ENCODE results near the gene EPB41L5. TPM values are rescaled to one million over a fixed set of nuclear protein-coding genes. Genes with fewer than 3 reads are reported as not detected.

EPB41L5 gene
- total RNA-seq, 4 donors from 2014 or later, result 9.2 to 56.5 (median 25.1) TPM

- TF ChIP-seq, protein P1, sequence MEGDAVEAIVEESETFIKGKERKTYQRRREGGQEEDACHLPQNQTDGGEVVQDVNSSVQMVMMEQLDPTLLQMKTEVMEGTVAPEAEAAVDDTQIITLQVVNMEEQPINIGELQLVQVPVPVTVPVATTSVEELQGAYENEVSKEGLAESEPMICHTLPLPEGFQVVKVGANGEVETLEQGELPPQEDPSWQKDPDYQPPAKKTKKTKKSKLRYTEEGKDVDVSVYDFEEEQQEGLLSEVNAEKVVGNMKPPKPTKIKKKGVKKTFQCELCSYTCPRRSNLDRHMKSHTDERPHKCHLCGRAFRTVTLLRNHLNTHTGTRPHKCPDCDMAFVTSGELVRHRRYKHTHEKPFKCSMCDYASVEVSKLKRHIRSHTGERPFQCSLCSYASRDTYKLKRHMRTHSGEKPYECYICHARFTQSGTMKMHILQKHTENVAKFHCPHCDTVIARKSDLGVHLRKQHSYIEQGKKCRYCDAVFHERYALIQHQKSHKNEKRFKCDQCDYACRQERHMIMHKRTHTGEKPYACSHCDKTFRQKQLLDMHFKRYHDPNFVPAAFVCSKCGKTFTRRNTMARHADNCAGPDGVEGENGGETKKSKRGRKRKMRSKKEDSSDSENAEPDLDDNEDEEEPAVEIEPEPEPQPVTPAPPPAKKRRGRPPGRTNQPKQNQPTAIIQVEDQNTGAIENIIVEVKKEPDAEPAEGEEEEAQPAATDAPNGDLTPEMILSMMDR (IDR thresholded peaks at IDR 0.05), result no peak
- TF ChIP-seq POLR2A (IDR thresholded peaks at IDR 0.05), result no peak
- Histone ChIP-seq H3K4me3 (no peak overlapping the region), H3K27me3 (no peaks in the 10 kb centered on the region), H3K27ac (no peak overlapping the region), H3K36me3 (no peaks in the 10 kb centered on the region), H3K4me1 (no peaks in the 10 kb centered on the region), H3K9me3 (no peaks in the 10 kb centered on the region)
- intact Hi-C loops (cut with DNase I; ENCODE audit: low total_unique reads), result no loop called here
- no peak for DNase-seq
These were observed 11.4 kb upstream of the EPB41L5 start for GRCh38 chr2:120001471-120001870.

DNA sequence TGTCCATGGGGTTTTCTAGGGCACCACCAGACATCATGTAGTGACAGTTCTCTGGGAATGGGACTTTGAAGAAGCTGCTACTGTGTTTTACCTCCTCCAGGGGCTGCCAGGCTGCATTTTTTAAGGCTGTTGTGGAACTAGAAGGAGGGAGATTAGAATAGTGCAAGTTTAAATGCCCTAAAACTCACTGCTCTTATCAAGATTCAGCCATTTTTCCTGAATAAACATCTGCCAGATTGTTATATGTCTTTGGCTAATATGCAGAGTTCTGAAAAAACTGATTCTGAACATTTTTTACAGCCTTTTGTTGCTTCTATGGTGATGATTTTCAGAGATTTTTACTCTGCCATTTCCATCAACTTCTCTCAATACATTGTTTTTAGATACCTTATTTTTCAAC lies 8.6 kb upstream of the EPB41L5 start:
- intact Hi-C loops (cut with DNase I; ENCODE audit: low total_unique reads), result no loop called here
- no peak overlapping the region for H3K27ac ChIP-seq
- H3K4me3 ChIP-seq, result no peak overlapping the region
- no peaks in the 10 kb centered on the region for H3K4me1 ChIP-seq
- no peaks in the 10 kb centered on the region for H3K9me3 ChIP-seq
- DNase-seq, result no peak
- TF ChIP-seq POLR2A (IDR thresholded peaks at IDR 0.05), result no peak
- TF ChIP-seq, protein P1 (IDR thresholded peaks at IDR 0.05), result no peak
- H3K27me3 ChIP-seq, result no peaks in the 10 kb centered on the region
- no peaks in the 10 kb centered on the region for H3K36me3 ChIP-seq

DNA sequence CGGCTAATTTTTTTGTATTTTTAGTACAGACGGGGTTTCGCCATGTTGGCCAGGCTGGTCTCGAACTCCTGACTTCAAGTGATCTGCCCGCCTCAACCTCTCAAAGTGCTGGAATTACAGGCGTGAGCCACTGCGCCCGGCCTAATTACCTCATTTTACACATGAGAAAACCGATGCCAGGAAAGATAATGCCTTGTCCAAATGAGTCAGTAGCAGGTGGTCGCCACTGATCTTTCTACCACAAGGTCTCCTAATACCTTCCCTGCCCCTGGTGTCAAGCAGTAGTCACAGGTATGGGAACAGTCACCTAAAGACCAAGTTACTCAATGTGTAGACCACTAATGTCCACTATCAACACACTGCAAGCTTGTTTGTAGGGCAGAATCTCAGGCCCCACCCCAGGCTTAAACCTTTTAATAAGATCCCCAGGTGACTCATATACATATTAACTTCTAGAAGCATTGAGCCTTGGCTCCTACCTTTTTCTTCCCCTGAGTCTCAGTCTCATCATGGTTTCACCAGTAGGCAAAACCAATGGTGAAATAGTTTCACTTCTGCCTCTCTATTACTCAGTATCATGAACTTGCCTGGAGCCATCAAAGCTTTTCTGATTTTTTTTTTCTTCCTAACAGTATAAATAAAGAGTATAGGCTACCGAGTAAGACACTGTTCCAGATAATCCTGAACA lies 6.9 kb upstream of the EPB41L5 start:
- H3K27me3 ChIP-seq, result no peaks in the 10 kb centered on the region
- H3K4me1 ChIP-seq, result no peaks in the 10 kb centered on the region
- H3K27ac ChIP-seq, result no peak overlapping the region
- intact Hi-C loops (cut with DNase I; ENCODE audit: low total_unique reads), result no loop called here
- no peaks in the 10 kb centered on the region for H3K36me3 ChIP-seq
- DNase-seq, result no peak
- H3K4me3 ChIP-seq, result no peak overlapping the region
- TF ChIP-seq, protein P1 (IDR thresholded peaks at IDR 0.05), result no peak
- no peak for TF ChIP-seq POLR2A (IDR thresholded peaks at IDR 0.05)
- H3K9me3 ChIP-seq, result no peaks in the 10 kb centered on the region

DNA sequence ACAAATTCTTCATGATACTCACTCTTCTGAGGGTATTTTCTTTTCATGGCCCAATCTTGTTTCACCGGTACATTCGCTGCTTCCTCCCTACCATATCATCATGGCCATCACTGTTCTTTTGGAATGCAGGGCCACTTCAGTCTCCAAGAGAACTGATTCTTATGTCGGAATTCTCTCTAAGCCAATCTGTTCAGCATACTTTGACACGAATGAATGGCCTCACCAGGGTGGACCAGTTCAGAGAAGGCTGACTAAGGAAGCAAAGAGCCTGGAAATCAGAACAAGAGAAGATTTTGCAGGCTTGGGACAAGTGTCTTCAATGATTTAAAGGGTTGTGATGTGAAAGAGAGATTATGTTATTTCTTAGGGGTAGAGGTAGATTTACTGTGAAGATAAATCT lies 5.0 kb upstream of the EPB41L5 start:
- TF ChIP-seq, protein P1 (IDR thresholded peaks at IDR 0.05), result no peak
- no peak for TF ChIP-seq POLR2A (IDR thresholded peaks at IDR 0.05)
- no peak overlapping the region for H3K4me3 ChIP-seq
- DNase-seq, result no peak
- H3K9me3 ChIP-seq, result no peaks in the 10 kb centered on the region
- H3K27me3 ChIP-seq, result no peaks in the 10 kb centered on the region
- no peaks in the 10 kb centered on the region for H3K4me1 ChIP-seq
- intact Hi-C loops (cut with DNase I; ENCODE audit: low total_unique reads), result no loop called here
- no peak overlapping the region for H3K27ac ChIP-seq
- H3K36me3 ChIP-seq, result no peaks in the 10 kb centered on the region

- H3K4me3 ChIP-seq, result peak overlapping the region; percentile 70 to 79
- no peaks in the 10 kb centered on the region for H3K36me3 ChIP-seq
- TF ChIP-seq POLR2A (IDR thresholded peaks at IDR 0.05), result no peak
- DNase-seq, result no peak
- intact Hi-C loops (cut with DNase I; ENCODE audit: low total_unique reads), result no loop called here
- H3K27ac ChIP-seq, result peak overlapping the region; percentile 82 to 86
- no peaks in the 10 kb centered on the region for H3K27me3 ChIP-seq
- H3K4me1 ChIP-seq, result no peaks in the 10 kb centered on the region
- no peaks in the 10 kb centered on the region for H3K9me3 ChIP-seq
These were observed 514 bp upstream of the EPB41L5 start for GRCh38 chr2:120012363-120012762.
